Skin epidermis (tissue), 12 donors: ENCODE measurements around the gene HNRNPM.

ENCODE experiments used
- H3K27ac ChIP-seq, 21 experiments: fragments of 200-600 bp; sonication (generic) in 11 of 21; one replicate each; pipeline ENCODE4 v1.5.0; 2020; ENCODE audit warnings: mild to moderate bottlenecking in 3 of 21, inconsistent platforms in 2 of 21, moderate library complexity in 2 of 21
- H3K4me3 ChIP-seq, 7 experiments: fragments of 200-600 bp; sonication (generic) in 2 of 7; one replicate each; pipeline ENCODE4 v1.5.0; 2020; ENCODE audit warnings: inconsistent platforms in 2 of 7, mild to moderate bottlenecking in 2 of 7, moderate library complexity in 1 of 7

The HNRNPM gene

DNA sequence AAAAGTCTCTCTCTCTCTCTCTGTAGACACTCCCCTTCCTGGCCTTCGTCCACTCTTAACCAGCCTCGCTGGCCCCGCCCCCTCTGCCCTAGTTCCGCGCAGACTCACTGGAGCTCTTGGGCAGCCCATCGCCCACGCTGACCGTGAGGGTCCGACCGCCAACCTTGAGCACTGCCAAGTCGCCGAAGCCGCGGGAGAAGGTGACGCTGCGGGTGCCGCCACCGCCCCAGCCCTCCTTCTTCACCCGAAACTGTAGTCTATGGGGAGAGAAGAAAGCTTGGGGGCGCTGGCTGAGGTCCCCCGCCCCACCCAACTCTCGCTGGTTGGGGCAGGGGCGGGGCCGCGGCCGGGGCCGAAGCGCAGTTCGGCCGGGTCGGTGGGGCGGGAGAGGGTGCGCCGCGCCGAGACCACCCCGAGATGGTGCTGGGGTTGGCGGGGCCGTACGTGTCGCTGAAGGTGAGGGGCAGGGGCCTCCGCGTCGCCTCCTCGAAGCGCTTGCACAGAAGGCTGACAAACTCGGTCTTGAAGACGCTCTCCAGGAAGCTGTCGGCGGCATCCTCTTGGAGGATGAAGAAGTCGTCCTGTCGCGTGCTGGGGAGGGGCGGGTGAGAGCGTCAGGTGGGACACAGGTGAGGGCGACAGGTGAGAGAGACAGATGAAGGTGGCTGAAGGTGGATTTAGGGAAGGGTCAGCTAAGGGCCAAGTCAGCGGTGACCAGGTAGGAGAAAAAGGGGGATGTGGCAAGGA is 81.7 kb downstream of the HNRNPM start:
- Histone ChIP-seq H3K4me3 (peak overlapping the region; percentile 47 to 77 (median 65)), H3K27ac (peak overlapping the region; percentile 37 to 91 (median 82))

DNA sequence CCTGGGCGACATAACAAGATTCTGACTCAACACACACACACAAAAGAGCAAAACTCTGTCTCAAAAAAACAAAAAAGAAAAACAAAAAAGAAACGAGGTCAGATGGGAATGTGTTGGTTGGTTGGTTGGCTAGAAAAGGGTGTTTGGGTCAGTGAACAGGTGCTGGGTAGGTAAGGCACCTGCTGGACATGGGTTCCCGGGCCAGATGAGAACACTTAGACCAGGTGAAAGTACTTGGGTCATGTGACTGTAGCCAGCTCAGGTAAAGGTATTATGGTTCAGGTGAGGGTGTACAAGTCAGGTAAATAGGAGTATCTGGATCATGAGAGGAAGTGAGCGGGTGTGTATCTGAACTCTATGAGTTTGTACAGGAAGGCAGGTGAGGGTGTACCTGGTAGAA is 83.7 kb downstream of the HNRNPM start:
- Histone ChIP-seq H3K4me3 (no peak overlapping the region), H3K27ac (no peak overlapping the region)

DNA sequence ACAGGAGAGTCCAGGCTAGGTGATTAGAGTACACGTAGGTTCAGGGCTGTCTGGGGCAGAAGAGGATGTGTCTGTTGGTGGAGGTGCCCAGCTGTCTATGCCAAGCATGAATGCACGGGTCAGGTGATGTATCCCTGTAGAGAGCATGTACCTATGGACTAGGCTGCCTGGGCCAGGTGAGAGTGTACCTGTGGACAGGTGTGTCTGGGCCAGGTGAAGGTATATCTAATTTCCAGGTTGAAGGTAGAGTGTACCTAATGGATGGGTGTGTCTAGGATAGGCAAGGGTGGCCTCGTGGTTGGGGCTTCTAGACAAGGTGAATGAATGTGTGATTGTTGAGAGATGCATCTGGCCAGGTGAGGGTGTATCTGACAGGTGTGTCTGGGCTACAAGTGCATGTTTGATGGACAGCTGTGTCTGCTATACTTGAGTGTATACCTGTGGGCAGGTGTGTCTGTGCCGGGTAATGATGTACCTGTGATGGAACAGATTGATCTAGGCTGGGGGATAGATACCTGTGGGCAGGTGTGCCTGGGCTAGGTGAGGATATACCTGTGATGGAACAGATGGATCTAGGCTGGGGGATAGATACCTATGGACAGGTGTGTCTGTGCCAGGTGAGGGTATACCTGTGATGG is 84.7 kb downstream of the HNRNPM start:
- no peak overlapping the region for H3K4me3 ChIP-seq
- H3K27ac ChIP-seq: no peak overlapping the region

DNA sequence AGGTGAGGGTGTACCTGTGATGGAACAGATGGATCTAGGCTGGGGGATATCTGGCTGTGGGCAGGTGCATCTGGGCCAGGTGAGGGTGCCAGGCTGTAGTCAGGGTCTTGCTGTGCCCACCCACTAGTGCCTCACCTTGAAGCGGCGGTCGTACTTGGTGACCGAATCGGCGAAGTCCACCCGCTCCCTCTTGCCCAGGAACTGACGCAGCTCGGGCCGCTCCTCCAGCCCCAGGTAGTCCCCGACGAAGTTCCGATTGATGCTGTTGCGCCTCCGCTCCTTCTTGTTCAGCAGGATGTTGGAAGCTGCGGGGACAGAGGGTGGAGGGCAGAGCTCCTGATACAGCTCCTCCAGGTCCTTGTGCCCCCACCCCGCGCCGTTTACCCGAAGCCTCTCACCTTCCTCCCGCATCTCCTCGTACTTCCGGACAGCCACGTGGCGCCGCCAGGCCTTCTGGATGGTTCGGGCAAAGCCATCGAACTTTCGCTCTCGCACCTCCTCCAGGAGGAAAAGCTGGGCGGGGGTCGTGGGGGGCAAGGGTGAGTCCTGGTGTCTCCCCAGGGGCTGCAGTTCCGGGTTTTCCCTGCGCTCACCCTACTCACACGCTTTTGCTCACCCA is 85.4 kb downstream of the HNRNPM start:
- Histone ChIP-seq H3K4me3 (no peak overlapping the region), H3K27ac (no peak overlapping the region)

DNA sequence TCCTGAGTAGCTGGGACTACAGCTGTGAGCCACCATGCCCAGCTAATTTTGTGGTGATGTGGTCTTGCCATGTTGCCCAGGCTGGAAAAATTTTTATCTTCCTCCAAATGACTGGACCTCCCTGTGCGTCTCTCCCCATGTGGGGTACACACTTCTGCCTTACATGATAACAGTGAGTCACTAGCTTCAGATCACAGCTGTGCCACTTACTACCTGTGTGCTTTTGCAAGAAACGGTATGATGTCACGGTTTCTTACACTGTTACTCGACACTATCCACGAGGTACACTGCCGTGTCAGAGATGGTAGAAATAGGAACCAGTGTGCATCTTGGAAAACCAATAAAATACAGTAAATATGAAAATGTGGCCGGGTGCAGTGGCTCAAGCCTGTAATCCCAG is 86.7 kb downstream of the HNRNPM start:
- H3K27ac ChIP-seq: no peak overlapping the region
- no peak overlapping the region for H3K4me3 ChIP-seq

GRCh38 chr19:8532225-8532624 is 87.5 kb downstream of the HNRNPM start:
- H3K4me3 ChIP-seq: no peak overlapping the region
- H3K27ac ChIP-seq: no peak overlapping the region

DNA sequence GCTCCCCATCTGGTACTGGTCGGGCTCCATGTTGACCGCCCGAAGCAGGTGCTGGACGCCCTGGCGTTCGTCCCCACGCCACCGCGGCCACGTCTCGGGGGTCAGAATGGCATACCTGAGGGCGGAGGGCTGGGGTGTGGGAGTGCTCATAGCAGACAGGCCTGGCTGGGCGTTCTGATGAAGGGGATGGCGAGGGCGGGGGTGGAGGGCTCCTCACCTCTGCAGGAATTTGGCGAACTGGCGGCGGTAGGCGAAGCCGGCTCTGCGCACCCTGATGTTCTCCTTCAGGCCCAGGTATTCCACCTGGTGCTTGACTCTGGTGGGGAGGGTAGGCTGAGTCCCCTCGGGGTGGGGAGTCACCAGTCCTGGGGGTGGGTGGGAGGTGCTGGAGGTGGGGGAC is 91.5 kb downstream of the HNRNPM start:
- H3K27ac ChIP-seq: no peak overlapping the region
- H3K4me3 ChIP-seq: no peak overlapping the region

DNA sequence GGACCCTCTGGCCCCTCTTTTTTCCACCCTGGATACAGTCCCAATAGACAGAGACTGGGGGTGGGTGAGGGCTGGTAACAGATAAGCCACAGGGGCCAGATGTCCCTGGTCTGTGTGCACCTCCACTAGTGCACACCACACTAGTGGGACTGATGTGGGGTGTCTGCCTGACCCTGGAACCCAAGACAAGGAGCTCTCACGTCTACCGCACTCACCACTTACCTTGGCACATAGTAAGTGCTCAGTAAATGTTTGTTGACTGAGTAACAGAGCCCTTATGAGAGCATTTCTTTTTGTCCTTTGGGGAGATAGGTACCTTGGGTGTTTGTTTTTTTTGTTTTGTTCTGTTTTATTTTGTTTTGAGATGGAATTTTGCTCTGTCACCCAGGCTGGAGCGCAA is 92.3 kb downstream of the HNRNPM start:
- Histone ChIP-seq H3K27ac (no peak overlapping the region), H3K4me3 (no peak overlapping the region)
